Prostate gland (tissue), 2 donors: Measurements from ENCODE around the gene PTPRK. TPM values are rescaled to one million over a fixed set of nuclear protein-coding genes. Genes with fewer than 3 reads are reported as not detected.

Experiments
- DNase-seq: peaks from one replicate; pipeline ENCODE4 v3.0.0-alpha.2; 2019; ENCODE audit warnings: low spot score
- H3K27ac ChIP-seq, 2 donors: fragments of 200-600 bp; sonication (generic); 2 replicates each; pipeline ENCODE4 v1.5.1; 2017 to 2019
- H3K27me3 ChIP-seq: fragments of 200-600 bp; sonication (generic); replicated peaks from 2 replicates; pipeline ENCODE4 v1.5.1; 2019; ENCODE audit not compliant: insufficient read depth
- H3K36me3 ChIP-seq, 2 donors: fragments of 200-600 bp; sonication (generic); 1 replicate in 1 of 2; 2 replicates in 1 of 2; pipeline versions ENCODE4 v1.5.1 to v1.8.1; 2017 to 2019
- H3K4me1 ChIP-seq: fragments of 200-600 bp; sonication (generic); replicated peaks from 2 replicates; pipeline ENCODE4 v1.5.1; 2019
- H3K4me3 ChIP-seq, 2 donors: fragments of 200-600 bp; sonication (generic); 2 replicates each; pipeline ENCODE4 v1.5.1; 2017 to 2019
- H3K9me3 ChIP-seq: fragments of 200-600 bp; sonication (generic); 2 replicates; pipeline ENCODE4 v1.5.1; 2017
- POLR2A ChIP-seq: fragments of 450-650 bp; IDR thresholded peaks from one replicate; pipeline ENCODE4 v1.6.1; 2016; ENCODE audit warnings: antibody characterized with exemption, mild to moderate bottlenecking
- POLR2AphosphoS5 ChIP-seq: sonication (generic); formaldehyde crosslinking; IDR thresholded peaks from one replicate; pipeline ENCODE4 v1.6.1; 2017; ENCODE audit warnings: antibody characterized with exemption
- WGBS: methylation state at CpG from one replicate; pipeline ENCODE4 v1.1.5; 2018; 5-methylcytosine and 5-hydroxymethylcytosine counted together
- intact Hi-C: fragments of 100-400 bp; cut with DNase I; formaldehyde crosslinking; loops from one replicate; pipeline ENCODE4 v1.14.2; 2022
- total RNA-seq, 2 donors: library from RNA; depleted of rRNA; stranded (reverse); fragments of >200 nt; gene quantifications; one replicate each; pipeline ENCODE4 v1.1.0, GENCODE V29; 2016
- TF ChIP-seq, protein P1 (sequence below), 4 experiments: fragments of 200-600 bp in 2 of 4; fragments of 450-650 bp in 2 of 4; sonication (generic) in 2 of 4; IDR thresholded peaks; 1 replicate in 3 of 4; 2 replicates in 1 of 4; pipeline ENCODE4 v1.5.1; 2016 to 2019; ENCODE audit warnings: antibody characterized with exemption in 4 of 4, mild to moderate bottlenecking in 2 of 4, moderate library complexity in 2 of 4

PTPRK gene
- total RNA-seq, 2 donors from 2014 or later = 32.0 to 64.6 TPM

- WGBS = 92% methylated on average over 3 of the region's 3 CpGs
- no peak for DNase-seq
- TF ChIP-seq POLR2AphosphoS5 (no peak), POLR2A (no peak)
- TF ChIP-seq, protein P1, sequence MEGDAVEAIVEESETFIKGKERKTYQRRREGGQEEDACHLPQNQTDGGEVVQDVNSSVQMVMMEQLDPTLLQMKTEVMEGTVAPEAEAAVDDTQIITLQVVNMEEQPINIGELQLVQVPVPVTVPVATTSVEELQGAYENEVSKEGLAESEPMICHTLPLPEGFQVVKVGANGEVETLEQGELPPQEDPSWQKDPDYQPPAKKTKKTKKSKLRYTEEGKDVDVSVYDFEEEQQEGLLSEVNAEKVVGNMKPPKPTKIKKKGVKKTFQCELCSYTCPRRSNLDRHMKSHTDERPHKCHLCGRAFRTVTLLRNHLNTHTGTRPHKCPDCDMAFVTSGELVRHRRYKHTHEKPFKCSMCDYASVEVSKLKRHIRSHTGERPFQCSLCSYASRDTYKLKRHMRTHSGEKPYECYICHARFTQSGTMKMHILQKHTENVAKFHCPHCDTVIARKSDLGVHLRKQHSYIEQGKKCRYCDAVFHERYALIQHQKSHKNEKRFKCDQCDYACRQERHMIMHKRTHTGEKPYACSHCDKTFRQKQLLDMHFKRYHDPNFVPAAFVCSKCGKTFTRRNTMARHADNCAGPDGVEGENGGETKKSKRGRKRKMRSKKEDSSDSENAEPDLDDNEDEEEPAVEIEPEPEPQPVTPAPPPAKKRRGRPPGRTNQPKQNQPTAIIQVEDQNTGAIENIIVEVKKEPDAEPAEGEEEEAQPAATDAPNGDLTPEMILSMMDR (IDR thresholded peaks at IDR 0.05) = no peak
- Histone ChIP-seq H3K4me1 (no peaks in the 10 kb centered on the region), H3K27me3 (no peaks in the 10 kb centered on the region), H3K4me3 (no peak overlapping the region), H3K36me3 (no peaks in the 10 kb centered on the region), H3K27ac (no peak overlapping the region), H3K9me3 (no peaks in the 10 kb centered on the region)
- intact Hi-C loops = no loop called here
Measured at GRCh38 chr6:128209771-128210170, 310.6 kb downstream of the PTPRK start.

DNA sequence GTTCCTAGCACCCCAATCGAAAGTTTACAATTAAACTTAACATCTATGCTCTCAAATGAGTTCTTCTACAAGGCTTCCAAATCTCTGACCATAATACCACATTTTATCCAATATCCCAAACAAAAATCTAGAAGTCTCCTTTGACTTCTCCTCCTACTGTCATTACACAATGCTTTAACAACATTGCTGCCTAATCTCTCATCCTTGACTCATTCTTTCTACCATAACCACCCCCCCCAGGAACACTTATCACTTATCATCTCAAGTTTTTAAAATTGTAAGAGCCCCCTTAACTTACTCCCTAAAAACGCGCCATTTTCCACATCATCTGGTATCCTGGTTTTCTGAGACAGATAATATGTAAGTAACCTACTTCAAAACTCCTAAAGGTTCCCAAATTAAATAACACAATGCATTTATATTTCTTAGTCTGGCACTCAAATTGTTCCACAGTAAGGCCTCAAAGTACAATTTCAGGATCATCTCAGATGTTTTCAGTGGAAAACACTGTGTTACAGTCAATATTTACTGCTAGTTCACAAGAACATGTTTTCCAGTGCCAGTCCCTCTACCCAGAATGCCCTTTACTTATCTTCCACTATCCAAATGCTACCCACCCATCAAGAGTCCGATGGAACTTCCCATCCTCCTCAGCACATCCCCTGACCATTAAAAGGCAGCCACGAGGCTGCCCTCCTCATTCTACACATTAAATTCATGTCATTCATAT, 311.4 kb downstream of the PTPRK start:
- no peaks in the 10 kb centered on the region for H3K27me3 ChIP-seq
- 81% methylated on average over 5 of the region's 5 CpGs for WGBS

DNA sequence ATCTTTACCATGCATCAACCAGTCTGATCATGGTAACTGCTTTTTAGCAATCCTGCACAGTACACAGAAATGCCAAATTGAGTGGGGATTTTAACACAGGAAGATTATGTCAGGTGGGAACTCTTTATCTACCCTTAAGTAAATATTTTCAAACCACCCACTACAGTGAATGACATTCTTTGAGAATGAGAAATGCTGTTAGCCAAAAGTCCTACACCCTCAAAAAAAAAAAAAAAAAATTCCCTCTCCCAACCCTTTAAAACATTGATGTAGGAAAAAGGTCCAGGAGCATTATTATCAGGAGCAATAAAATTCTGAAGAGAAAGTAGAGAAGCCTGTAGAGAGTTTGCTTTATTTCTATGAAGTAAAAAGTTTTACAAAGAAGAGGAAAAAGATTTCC, 312.3 kb downstream of the PTPRK start:
- Histone ChIP-seq H3K27me3 (no peaks in the 10 kb centered on the region), H3K4me1 (no peaks in the 10 kb centered on the region), H3K9me3 (no peaks in the 10 kb centered on the region), H3K36me3 (no peaks in the 10 kb centered on the region), H3K4me3 (no peak overlapping the region), H3K27ac (no peak overlapping the region)
- no peak for DNase-seq
- intact Hi-C loops = no loop called here
- TF ChIP-seq, protein P1 (IDR thresholded peaks at IDR 0.05) = no peak
- TF ChIP-seq POLR2A (no peak), POLR2AphosphoS5 (no peak)

More for the DNA sequence above, 311.4 kb downstream of the PTPRK start:
- no peak overlapping the region for H3K4me3 ChIP-seq
- H3K27ac ChIP-seq = no peak overlapping the region
- H3K4me1 ChIP-seq = no peaks in the 10 kb centered on the region
- H3K9me3 ChIP-seq = no peaks in the 10 kb centered on the region
- intact Hi-C loops = no loop called here
- no peak for DNase-seq
- no peaks in the 10 kb centered on the region for H3K36me3 ChIP-seq
- TF ChIP-seq, protein P1 (IDR thresholded peaks at IDR 0.05) = no peak
- no peak for TF ChIP-seq POLR2AphosphoS5
- TF ChIP-seq POLR2A = no peak

- DNase-seq = no peak
- H3K27ac ChIP-seq = no peak overlapping the region
- no peaks in the 10 kb centered on the region for H3K4me1 ChIP-seq
- H3K9me3 ChIP-seq = no peaks in the 10 kb centered on the region
- no peak for TF ChIP-seq POLR2AphosphoS5
- TF ChIP-seq, protein P1 (IDR thresholded peaks at IDR 0.05) = no peak
- TF ChIP-seq POLR2A = no peak
- 100% methylated on average over 2 of the region's 2 CpGs for WGBS
- no peaks in the 10 kb centered on the region for H3K36me3 ChIP-seq
- H3K27me3 ChIP-seq = no peaks in the 10 kb centered on the region
- no peak overlapping the region for H3K4me3 ChIP-seq
- intact Hi-C loops = no loop called here
Measured at GRCh38 chr6:128206610-128207426, 313.6 kb downstream of the PTPRK start.
